NOMO-1 treated with dmso at 0.1 percent for 144 hours (cell line): ENCODE results near the gene TLK1.

Experiments used
- DNase-seq: peaks from one replicate; lab custom pipeline; 2025; ENCODE audit not compliant: unreplicated experiment; lab: John Stamatoyannopoulos, UW

TLK1 gene

DNA sequence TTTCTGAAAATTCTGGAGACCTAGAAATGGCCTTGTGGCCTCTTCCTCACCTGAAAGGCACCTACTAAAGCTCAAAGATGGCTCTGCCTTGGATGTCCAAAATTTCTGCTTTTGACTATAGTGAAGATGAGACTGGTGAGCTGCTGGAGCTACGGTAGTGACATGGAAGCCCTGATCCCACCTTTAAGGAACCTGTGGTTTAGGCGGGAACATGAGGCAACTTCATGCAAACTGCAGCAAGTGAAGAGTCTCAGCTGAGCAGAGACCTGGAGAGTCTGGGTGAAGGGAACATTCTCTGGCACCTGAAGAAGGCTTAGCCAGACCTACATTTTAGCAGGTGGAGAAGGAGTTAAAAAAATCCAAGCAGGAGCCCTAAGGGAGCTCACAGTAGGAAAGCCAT, 191.7 kb downstream of the TLK1 start:
- DNase-seq, result no peak

DNA sequence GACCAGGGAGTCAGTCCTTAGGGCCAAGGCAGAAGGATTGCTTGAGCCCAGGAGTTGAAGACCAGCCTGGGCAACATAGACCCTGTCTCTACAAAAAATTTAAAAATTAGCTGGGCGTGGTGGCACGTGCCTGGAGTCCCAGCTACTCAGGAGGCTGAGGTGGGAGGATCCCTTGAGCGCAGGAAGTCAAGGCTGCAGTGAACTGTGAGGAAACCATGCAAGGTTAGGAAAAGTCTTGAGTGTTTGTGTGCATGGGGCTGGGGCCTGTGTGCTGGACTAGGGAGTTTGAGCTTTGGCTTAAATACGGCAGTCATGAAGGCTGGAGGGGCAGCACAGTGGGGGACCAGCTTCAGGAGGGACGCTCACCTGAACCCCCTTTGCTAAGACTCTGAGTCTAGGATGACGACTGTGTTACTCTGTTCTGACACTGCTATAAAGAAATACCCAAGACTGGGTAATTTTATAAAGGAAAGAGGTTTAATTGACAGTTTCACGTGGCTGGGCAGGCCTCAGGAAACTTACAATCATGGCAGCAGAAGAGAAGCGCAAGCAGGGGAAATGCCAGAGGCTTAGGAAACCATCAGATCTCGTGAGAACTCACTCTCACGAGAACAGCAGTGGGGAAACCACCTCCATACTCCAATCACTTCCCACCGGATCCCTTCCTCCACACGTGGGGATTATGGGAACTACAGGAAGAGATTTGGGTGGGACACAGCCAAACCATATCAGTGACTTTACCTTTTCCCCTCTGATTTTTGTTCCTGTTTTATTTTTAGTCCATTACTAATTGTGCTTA, 192.3 kb downstream of the TLK1 start:
- DNase-seq, result no peak

DNA sequence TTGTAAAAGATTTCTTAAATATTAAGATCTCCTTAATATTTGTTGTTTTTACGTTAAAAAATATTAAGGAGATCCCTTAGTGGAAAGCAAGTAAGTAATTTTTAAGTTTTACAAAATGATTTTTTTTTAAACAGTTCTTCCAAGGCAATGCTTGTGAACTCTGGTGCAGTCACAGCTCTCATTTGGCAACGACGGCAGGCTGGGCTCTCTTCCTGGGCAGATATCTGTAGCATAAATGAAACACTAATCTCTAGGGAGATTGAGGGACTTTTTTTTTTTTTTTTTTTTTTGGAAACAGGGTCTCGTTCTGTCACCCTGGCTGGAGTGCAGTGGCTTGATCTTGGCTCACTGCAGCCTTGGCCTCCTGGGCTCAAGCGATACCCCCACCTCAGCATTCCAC, 193.1 kb downstream of the TLK1 start:
- no peak for DNase-seq

DNA sequence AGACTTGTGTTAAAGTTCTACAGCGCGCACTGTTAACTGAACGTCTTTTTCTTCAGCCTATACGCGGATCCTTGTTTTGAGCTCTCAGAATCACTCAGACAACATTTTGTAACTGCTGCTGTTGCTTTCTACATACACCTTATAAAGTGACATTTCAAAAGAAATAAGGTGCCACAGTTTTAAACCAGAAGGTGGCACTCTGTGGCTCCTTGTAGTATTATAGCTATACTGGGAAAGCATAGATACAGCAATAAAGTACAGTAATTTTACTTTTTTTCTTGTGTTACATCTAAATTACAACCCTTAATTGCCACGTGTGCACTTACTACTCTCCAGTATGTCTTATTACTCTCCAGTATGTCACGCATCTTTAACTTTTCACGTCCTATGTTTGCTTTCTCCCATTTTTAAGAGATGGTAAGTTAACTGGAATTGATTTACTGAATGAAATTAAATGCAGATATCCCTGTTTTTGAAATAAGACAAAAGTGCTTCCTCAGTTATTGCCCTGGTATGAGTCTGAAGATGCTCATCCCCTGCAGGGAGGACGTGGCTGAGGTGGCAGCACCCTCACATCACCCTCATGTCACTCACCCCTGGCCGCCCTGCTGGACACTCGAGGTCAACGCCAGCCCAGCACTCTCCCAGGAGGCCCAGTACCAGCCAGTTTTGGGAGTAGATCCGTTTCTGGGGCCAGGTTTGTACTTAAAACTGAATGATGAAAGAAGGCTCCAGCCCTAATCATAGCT, 193.9 kb downstream of the TLK1 start:
- no peak for DNase-seq

DNA sequence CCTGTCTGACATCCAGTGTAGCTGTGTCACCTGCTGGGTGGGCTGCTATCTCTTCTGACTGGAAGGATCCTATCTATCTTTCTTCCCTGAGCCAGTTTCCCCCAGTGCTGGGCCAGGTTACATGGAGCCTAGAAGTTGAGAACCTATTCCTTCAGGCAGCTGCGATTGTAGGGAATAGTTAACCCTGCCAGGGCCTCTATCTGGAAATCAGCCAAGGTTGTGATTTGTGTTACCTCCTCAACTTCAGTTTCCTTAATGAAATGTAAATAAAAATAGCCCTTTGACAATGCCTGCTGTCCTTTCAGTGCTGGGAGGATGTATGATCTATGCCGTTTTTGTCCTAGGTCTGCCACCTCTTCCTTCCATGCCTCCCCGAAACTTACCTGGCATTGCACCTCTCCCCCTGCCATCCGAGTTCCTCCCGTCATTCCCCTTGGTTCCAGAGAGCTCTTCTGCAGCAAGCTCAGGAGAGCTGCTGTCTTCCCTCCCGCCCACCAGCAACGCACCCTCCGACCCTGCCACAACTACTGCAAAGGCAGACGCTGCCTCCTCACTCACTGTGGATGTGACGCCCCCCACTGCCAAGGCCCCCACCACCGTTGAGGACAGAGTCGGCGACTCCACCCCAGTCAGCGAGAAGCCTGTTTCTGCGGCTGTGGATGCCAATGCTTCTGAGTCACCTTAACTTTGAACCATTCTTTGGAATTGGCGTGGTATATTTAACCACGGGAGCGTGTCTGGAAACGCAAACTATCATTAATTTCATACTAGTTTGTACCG, 195.1 kb downstream of the TLK1 start:
- no peak for DNase-seq

DNA sequence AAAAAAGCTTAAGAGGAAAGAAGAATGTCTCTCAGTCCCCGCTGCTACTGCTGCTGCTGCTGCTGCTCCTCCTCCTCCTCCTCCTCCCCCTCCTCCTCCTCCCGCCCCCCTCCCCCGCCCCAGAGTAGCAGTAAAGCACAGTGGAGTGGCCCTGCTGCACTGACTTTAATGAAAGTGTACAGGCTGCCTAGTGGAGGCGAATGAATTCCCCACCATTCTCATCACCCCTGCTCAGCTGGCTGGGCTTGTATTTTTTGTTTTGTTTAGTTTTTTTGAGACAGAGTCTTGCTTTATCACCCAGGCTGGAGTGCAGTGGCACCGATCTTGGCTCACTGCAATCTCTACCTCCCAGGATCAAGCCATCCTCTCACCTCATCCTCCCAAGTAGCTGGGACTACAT, 197.3 kb downstream of the TLK1 start:
- no peak for DNase-seq

DNA sequence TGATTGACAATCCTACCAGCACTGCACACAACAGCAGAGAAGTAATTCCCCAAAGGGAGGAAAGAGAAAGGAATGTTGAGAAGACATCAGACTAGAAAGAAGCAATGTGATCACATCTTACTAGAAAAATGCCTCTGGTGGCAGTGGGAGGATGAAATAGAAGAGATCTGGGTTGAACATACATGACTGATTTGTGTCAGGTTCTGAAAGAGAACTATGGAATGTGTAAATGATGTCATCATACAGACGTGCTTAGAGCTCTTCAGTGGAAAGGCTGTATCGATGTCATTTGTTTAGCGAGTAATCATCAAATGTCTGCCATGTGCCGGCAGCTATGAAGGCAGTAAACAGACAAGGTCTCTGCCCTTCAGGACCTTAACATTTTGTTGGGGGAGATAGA, 206.8 kb downstream of the TLK1 start:
- DNase-seq, result no peak

DNA sequence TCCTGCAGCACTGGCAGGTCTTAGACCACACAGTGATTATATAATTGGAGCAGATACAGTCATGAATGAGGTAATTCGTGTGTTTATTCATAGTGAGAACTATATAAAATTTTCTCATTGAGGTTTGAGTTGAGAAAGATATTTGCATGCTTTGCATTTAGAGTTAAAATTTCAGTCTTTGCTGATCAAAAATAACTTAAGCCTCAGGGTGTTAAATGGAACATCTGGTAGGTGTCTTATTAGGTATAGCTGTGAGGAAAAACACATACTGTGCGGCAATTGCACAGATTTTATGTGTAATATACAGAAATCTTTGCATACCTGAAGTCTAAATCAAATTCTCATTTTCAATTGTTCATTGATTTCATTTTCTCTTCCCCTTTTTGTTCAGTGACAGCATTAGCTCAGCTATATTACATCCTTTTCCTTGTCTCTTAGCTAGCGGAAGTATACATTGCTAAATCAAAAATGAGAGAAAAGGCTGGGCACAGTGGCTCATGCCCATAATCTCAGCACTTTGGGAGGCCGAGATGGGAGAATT, 210.4 kb downstream of the TLK1 start:
- peak; percentile 38 for DNase-seq

DNA sequence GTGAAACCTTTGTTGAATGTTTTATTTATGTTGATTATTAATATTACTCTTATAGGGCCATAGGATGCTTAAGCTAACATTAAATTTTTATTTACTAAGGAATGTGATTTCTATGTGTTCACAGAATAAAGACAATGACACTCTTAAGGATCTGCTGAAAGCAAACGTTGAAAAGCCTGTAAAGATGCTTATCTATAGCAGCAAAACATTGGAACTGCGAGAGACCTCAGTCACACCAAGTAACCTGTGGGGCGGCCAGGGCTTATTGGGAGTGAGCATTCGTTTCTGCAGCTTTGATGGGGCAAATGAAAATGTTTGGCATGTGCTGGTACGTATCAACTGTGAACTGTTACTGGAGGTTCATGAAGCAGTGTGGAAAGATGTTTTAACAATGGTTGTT, 211.3 kb downstream of the TLK1 start:
- no peak for DNase-seq

DNA sequence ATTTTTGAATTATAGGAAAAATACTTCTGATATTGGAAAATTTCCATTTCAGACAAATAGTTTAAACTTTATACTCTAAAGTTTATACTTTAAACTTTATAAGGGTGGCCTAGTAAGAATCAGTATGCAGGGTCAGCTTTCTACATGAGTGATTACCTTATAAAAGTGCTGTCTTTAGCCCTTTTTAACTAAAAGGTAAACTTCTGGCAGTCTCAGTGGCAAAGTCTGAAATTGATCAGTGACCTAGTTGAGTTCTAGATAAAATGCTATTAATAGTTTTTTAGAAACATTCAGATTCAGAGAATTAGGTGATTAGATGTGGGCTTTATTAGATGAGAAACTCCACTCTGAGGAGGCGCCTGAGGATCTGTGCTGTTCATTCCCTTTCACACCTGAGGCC, 216.1 kb downstream of the TLK1 start:
- DNase-seq, result no peak

DNA sequence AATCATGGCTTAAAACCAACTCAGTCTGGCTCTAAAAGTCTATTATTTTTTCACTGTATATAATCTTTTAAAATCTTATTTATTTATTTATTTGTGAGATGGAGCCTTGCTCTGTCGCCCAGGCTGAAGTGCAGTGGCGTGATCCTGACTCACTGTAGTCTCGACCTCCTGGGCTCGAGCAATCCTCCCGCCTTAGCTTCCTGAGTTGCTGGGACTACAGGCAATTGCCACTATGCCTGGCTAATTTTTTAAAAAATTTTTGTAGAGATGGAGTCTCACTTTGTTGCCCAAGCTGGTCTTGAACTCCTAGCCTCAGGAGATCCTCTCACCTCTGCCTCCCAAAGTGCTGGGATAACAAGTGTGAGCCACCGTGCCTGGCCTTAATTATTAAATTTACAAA, 217.1 kb downstream of the TLK1 start:
- no peak for DNase-seq

DNA sequence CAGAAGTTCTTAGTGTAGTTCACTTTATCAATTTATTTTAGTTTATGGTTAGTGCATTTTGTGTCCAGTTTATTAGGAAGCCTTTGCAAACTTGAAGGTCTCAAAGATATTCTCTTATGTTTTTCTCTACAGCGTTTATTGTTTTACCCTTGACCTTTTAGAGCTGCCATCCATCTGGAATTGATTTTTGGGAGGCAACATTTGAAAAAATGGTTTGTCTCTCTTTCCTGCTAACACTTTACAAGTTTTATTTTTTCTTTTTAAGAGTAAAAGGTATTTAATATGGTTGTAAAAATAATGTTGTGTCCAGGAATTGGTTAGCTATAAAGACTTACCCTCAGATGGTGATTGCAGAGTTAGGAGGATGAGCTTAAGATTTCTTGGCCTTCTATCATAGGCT, 217.7 kb downstream of the TLK1 start:
- no peak for DNase-seq

DNA sequence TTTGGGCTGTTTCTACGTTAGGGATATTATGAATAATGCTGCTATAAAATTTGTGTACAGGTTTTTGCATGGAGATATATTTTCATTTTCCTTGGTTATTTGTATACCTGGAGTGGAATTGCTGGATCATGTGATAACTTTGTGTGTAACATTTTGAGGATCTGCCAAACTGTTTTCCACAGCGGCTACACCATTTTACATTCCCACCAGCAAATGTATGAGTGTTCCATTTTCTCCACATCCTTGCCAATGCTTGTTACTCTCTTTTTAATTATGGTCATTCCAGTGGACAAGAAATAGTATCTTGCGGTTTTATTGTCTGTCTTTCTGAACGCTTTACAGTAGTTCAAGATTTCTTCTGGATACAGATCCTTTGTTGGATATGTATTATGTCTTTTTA, 218.1 kb downstream of the TLK1 start:
- DNase-seq, result no peak
